Measurements from ENCODE around the gene IFRD1. TPM values are rescaled to one million over a fixed set of nuclear protein-coding genes. Genes with fewer than 3 reads are reported as not detected.

The IFRD1 gene
- total and polyA plus RNA-seq, 8 donors = 44.7 to 141 (median 72.6) TPM

- ATAC-seq (no peak), FAIRE-seq (no peak), DNase-seq (no peak)
- Histone ChIP-seq H3K27me3 (no peaks in the 10 kb centered on the region), H3K9me3 (no peaks in the 10 kb centered on the region), H3K36me3 (no peaks in the 10 kb centered on the region), H3K4me1 (no peaks in the 10 kb centered on the region), H3K27ac (no peak overlapping the region), H3K4me3 (no peak overlapping the region)
- WGBS, 2 donors = 89 to 92% methylated on average over 1 of the region's 1 CpG
- intact Hi-C loops (cut with DNase I) = no loop called here
- no peak for TF ChIP-seq CTCF (IDR thresholded peaks at IDR 0.05)
Observed at GRCh38 chr7:112433289-112433688, 17.0 kb upstream of the IFRD1 start.

- no peak overlapping the region for H3K4me3 ChIP-seq
- no peak for FAIRE-seq
- DNase-seq = no peak
- no peaks in the 10 kb centered on the region for H3K27me3 ChIP-seq
- intact Hi-C loops (cut with DNase I) = no loop called here
- peaks cover 0 to 4% (median 0%) of the 10 kb centered on the region in 3 donors for H3K4me1 ChIP-seq
- no peaks in the 10 kb centered on the region for H3K36me3 ChIP-seq
- ATAC-seq = no peak
- H3K9me3 ChIP-seq = no peaks in the 10 kb centered on the region
- no peak overlapping the region for H3K27ac ChIP-seq
- 97 to 100% methylated on average over 1 of the region's 1 CpG for WGBS, 2 donors
- no peak for TF ChIP-seq CTCF (IDR thresholded peaks at IDR 0.05)
Observed at GRCh38 chr7:112437072-112437471, 13.2 kb upstream of the IFRD1 start.

GRCh38 chr7:112439476-112439875 is 10.8 kb upstream of the IFRD1 start:
- ATAC-seq (no peak), DNase-seq (no peak), FAIRE-seq (no peak)
- 90 to 93% methylated on average over 1 of the region's 1 CpG for WGBS, 2 donors
- Histone ChIP-seq H3K27me3 (no peaks in the 10 kb centered on the region), H3K4me1 (peaks cover 0 to 9% (median 7%) of the 10 kb centered on the region in 3 donors), H3K36me3 (no peaks in the 10 kb centered on the region), H3K4me3 (no peak overlapping the region), H3K27ac (no peak overlapping the region), H3K9me3 (no peaks in the 10 kb centered on the region)
- no peak for TF ChIP-seq CTCF (IDR thresholded peaks at IDR 0.05)
- intact Hi-C loops (cut with DNase I) = no loop called here

- ATAC-seq (no peak), FAIRE-seq (no peak), DNase-seq (no peak)
- peaks cover 0 to 12% (median 7%) of the 10 kb centered on the region in 3 donors for H3K4me1 ChIP-seq
- intact Hi-C loops (cut with DNase I) = no loop called here
- no peak overlapping the region for H3K4me3 ChIP-seq
- 89 to 96% methylated on average over 2 of the region's 2 CpGs for WGBS, 2 donors
- TF ChIP-seq CTCF (IDR thresholded peaks at IDR 0.05) = no peak
- no peaks in the 10 kb centered on the region for H3K9me3 ChIP-seq
- no peaks in the 10 kb centered on the region for H3K36me3 ChIP-seq
- H3K27me3 ChIP-seq = no peaks in the 10 kb centered on the region
- no peak overlapping the region for H3K27ac ChIP-seq
Observed at GRCh38 chr7:112442210-112442609, 8.1 kb upstream of the IFRD1 start.

- no peak for DNase-seq
- TF ChIP-seq CTCF (IDR thresholded peaks at IDR 0.05) = no peak
- peaks cover 0 to 20% (median 18%) of the 10 kb centered on the region in 3 donors for H3K4me1 ChIP-seq
Observed at GRCh38 chr7:112444505-112444904, 5.8 kb upstream of the IFRD1 start.

More at GRCh38 chr7:112444505-112444904, 5.8 kb upstream of the IFRD1 start:
- Histone ChIP-seq H3K27me3 (no peaks in the 10 kb centered on the region), H3K36me3 (no peaks in the 10 kb centered on the region), H3K9me3 (no peaks in the 10 kb centered on the region), H3K4me3 (no peak overlapping the region), H3K27ac (no peak overlapping the region)
- FAIRE-seq (no peak), ATAC-seq (no peak)
- intact Hi-C loops (cut with DNase I) = no loop called here
- WGBS, 2 donors = 93 to 95% methylated on average over 3 of the region's 3 CpGs
